Measurements from ENCODE around the gene ZDHHC11B. TPM values are rescaled to one million over a fixed set of nuclear protein-coding genes. Genes with fewer than 3 reads are reported as not detected.

The ZDHHC11B gene
- total and polyA plus RNA-seq, 2 donors (not counting 1 experiment from before 2014, with no cell fraction given): 0.52 TPM; not detected in 1

DNA sequence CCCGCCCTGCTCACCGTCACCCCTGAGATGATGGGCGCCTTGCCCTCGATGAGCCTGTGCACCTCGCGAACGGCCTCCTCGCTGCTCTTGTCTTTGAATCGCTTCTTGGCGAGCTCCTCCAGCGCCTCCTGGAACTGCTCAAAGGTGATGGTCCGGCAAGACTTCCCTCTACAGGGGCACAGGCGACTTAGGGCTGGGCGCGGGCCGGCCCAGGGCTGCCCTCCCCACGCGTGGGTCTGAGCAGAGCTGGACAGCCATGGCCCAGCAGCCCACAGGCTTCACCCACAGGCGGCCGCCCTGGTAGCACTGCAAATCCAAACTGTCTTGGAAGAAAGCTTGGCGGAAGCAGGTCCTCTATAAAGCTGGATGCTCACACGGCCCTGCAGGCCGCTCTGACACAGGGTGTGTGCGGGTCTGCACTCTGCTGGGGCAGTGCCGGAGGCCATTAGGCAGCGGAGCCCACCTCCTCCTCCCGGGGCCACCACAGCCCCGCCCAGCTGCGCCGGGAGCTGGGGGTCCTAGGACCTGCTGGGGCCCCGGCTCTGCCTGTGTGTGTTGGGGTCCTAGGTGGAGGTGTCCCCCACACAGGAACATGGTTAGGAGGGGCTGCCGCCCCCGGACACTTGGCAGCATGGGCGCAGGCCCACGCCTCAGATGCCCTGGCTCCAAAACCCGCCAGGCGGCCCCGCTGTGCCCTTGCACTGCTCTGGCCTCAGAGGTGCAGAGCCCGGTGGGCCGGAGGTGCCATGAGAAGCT, 118.4 kb downstream of the ZDHHC11B start:
- Mint-ChIP-seq H3K4me1 (no peaks in the 10 kb centered on the region), H3K4me3 (no peak overlapping the region), H3K27me3 (no peaks in the 10 kb centered on the region), H3K27ac (no peak overlapping the region), H3K9me3 (ENCODE audit: insufficient read depth) (no peaks in the 10 kb centered on the region)
- no peak overlapping the region for H3K4me2 ChIP-seq (replicated peaks; ENCODE audit: low read depth, low read length, poor library complexity, severe bottlenecking)
- DNase-seq (no peak), ATAC-seq (ENCODE audit: low read depth) (no peak)
- intact Hi-C loops (cut with micrococcal nuclease): no loop called here
- peaks cover 0 to 3% of the 10 kb centered on the region in 2 experiments for H3K36me3 ChIP-seq (replicated peaks in 1 of 2; ENCODE audit: control extremely low read depth in 1 of 2, control insufficient read depth in 1 of 2, extremely low read depth in 1 of 2, insufficient read depth in 2 of 2, low read length in 1 of 2)
- no peaks in the 10 kb centered on the region for H3K4me1 ChIP-seq (ENCODE audit: control insufficient read depth in 2 of 2, insufficient read depth in 2 of 2, low read length in 2 of 2)
- ChIA-PET POLR2A (no interaction called here), CTCF (interaction anchor here (0.5 to 1.7 kb wide), 2 partner anchors 236 to 445 kb away, joined by 3 to 10 read pairs; no protein-coding TSS in a partner anchor)
- no peaks in the 10 kb centered on the region for H3K27me3 ChIP-seq (replicated peaks in 1 of 4; ENCODE audit: control extremely low read depth in 1 of 4, control insufficient read depth in 3 of 4, insufficient read depth in 4 of 4, low read length in 3 of 4)
- H3K9me3 ChIP-seq (ENCODE audit: control extremely low read depth in 1 of 3, control insufficient read depth in 2 of 3, insufficient read depth in 1 of 3, low read length in 2 of 3): peaks cover 0 to 8% (median 0%) of the 10 kb centered on the region in 3 donors
- 98% methylated on average over 39 of the region's 40 CpGs for WGBS (ENCODE audit: insufficient coverage)
- no peak overlapping the region for H3K4me3 ChIP-seq (ENCODE audit: control extremely low read depth in 1 of 5, extremely low read depth in 1 of 5, insufficient read depth in 1 of 5, low read depth in 2 of 5, low read length in 4 of 5)
- TF ChIP-seq EZH2 (IDR thresholded peaks at IDR 0.05; ENCODE audit: borderline replicate concordance, insufficient read depth, low read depth, low read length, poor library complexity, severe bottlenecking): no peak
- TF ChIP-seq, protein P1, sequence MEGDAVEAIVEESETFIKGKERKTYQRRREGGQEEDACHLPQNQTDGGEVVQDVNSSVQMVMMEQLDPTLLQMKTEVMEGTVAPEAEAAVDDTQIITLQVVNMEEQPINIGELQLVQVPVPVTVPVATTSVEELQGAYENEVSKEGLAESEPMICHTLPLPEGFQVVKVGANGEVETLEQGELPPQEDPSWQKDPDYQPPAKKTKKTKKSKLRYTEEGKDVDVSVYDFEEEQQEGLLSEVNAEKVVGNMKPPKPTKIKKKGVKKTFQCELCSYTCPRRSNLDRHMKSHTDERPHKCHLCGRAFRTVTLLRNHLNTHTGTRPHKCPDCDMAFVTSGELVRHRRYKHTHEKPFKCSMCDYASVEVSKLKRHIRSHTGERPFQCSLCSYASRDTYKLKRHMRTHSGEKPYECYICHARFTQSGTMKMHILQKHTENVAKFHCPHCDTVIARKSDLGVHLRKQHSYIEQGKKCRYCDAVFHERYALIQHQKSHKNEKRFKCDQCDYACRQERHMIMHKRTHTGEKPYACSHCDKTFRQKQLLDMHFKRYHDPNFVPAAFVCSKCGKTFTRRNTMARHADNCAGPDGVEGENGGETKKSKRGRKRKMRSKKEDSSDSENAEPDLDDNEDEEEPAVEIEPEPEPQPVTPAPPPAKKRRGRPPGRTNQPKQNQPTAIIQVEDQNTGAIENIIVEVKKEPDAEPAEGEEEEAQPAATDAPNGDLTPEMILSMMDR (IDR thresholded peaks at IDR 0.05): no peak
- H2AFZ ChIP-seq (ENCODE audit: insufficient read depth, low read depth, low read length, poor library complexity, severe bottlenecking): no peak overlapping the region
- no peaks in the 10 kb centered on the region for H3K79me2 ChIP-seq (ENCODE audit: control insufficient read depth, insufficient read depth, low read length)
- no peak overlapping the region for H3K27ac ChIP-seq (ENCODE audit: low read length in 2 of 2)
- H3K9ac ChIP-seq (ENCODE audit: low read length): no peak overlapping the region
- no peaks in the 10 kb centered on the region for H4K20me1 ChIP-seq (ENCODE audit: control insufficient read depth, insufficient read depth, low read length, poor library complexity, severe bottlenecking)

GRCh38 chr5:665541-665955, 119.0 kb downstream of the ZDHHC11B start:
- CTCF ChIA-PET: no interaction called here
- Mint-ChIP-seq H3K27ac (no peak overlapping the region), H3K4me1 (no peaks in the 10 kb centered on the region), H3K9me3 (ENCODE audit: insufficient read depth) (no peaks in the 10 kb centered on the region), H3K27me3 (no peaks in the 10 kb centered on the region), H3K4me3 (no peak overlapping the region)
- WGBS (ENCODE audit: insufficient coverage): 100% methylated on average over 2 of the region's 8 CpGs
- Histone ChIP-seq H3K9ac (ENCODE audit: low read length) (no peak overlapping the region), H3K27ac (ENCODE audit: low read length in 2 of 2) (no peak overlapping the region), H3K36me3 (replicated peaks in 1 of 2; ENCODE audit: control extremely low read depth in 1 of 2, control insufficient read depth in 1 of 2, extremely low read depth in 1 of 2, insufficient read depth in 2 of 2, low read length in 1 of 2) (peaks cover 0 to 4% of the 10 kb centered on the region in 2 experiments), H3K27me3 (replicated peaks in 1 of 4; ENCODE audit: control extremely low read depth in 1 of 4, control insufficient read depth in 3 of 4, insufficient read depth in 4 of 4, low read length in 3 of 4) (no peaks in the 10 kb centered on the region), H3K4me2 (replicated peaks; ENCODE audit: low read depth, low read length, poor library complexity, severe bottlenecking) (no peak overlapping the region), H3K4me1 (ENCODE audit: control insufficient read depth in 2 of 2, insufficient read depth in 2 of 2, low read length in 2 of 2) (no peaks in the 10 kb centered on the region), H2AFZ (ENCODE audit: insufficient read depth, low read depth, low read length, poor library complexity, severe bottlenecking) (no peak overlapping the region), H4K20me1 (ENCODE audit: control insufficient read depth, insufficient read depth, low read length, poor library complexity, severe bottlenecking) (no peaks in the 10 kb centered on the region), H3K79me2 (ENCODE audit: control insufficient read depth, insufficient read depth, low read length) (no peaks in the 10 kb centered on the region), H3K9me3 (ENCODE audit: control extremely low read depth in 1 of 3, control insufficient read depth in 2 of 3, insufficient read depth in 1 of 3, low read length in 2 of 3) (peaks cover 0 to 8% (median 0%) of the 10 kb centered on the region in 3 donors), H3K4me3 (ENCODE audit: control extremely low read depth in 1 of 5, extremely low read depth in 1 of 5, insufficient read depth in 1 of 5, low read depth in 2 of 5, low read length in 4 of 5) (no peak overlapping the region)
- intact Hi-C loops (cut with micrococcal nuclease): no loop called here
- POLR2A ChIA-PET: no interaction called here
- DNase-seq (no peak), ATAC-seq (ENCODE audit: low read depth) (no peak)
- no peak for TF ChIP-seq EZH2 (IDR thresholded peaks at IDR 0.05; ENCODE audit: borderline replicate concordance, insufficient read depth, low read depth, low read length, poor library complexity, severe bottlenecking)
- TF ChIP-seq, protein P1 (IDR thresholded peaks at IDR 0.05): no peak
